ENCODE data around the gene SPATA17. TPM values are rescaled to one million over a fixed set of nuclear protein-coding genes. Genes with fewer than 3 reads are reported as not detected.

Gene SPATA17
- total RNA-seq, 4 donors from 2014 or later = 2.6 TPM; not detected in 3

- Histone ChIP-seq H3K4me1 (peaks cover 0 to 36% (median 4%) of the 10 kb centered on the region in 4 donors), H3K27ac (no peak overlapping the region), H3K4me3 (no peak overlapping the region), H3K36me3 (no peaks in the 10 kb centered on the region), H3K27me3 (no peaks in the 10 kb centered on the region), H3K9me3 (no peaks in the 10 kb centered on the region)
- TF ChIP-seq CTCF (IDR thresholded peaks at IDR 0.05) (no peak), POLR2A (IDR thresholded peaks at IDR 0.05) (no peak)
- DNase-seq = no peak
These were observed 4.8 kb upstream of the SPATA17 start for GRCh38 chr1:217626321-217626720.

GRCh38 chr1:217627431-217627830 is 3.7 kb upstream of the SPATA17 start:
- no peaks in the 10 kb centered on the region for H3K27me3 ChIP-seq

GRCh38 chr1:217642455-217642854 is 11.3 kb downstream of the SPATA17 start:
- TF ChIP-seq POLR2A (IDR thresholded peaks at IDR 0.05) = no peak
- no peak for TF ChIP-seq CTCF (IDR thresholded peaks at IDR 0.05)

More at GRCh38 chr1:217627431-217627830, 3.7 kb upstream of the SPATA17 start:
- Histone ChIP-seq H3K9me3 (no peaks in the 10 kb centered on the region), H3K36me3 (no peaks in the 10 kb centered on the region), H3K4me3 (no peak overlapping the region), H3K27ac (no peak overlapping the region), H3K4me1 (peaks cover 0 to 42% (median 4%) of the 10 kb centered on the region in 4 donors)
- TF ChIP-seq CTCF (IDR thresholded peaks at IDR 0.05) = no peak
- no peak for TF ChIP-seq POLR2A (IDR thresholded peaks at IDR 0.05)
- no peak for DNase-seq

GRCh38 chr1:217647791-217648190 is 16.6 kb downstream of the SPATA17 start:
- H3K27me3 ChIP-seq = no peaks in the 10 kb centered on the region
- H3K4me3 ChIP-seq = no peak overlapping the region
- DNase-seq = no peak
- TF ChIP-seq POLR2A (IDR thresholded peaks at IDR 0.05) (no peak), CTCF (IDR thresholded peaks at IDR 0.05) (no peak)
- no peaks in the 10 kb centered on the region for H3K4me1 ChIP-seq
- no peaks in the 10 kb centered on the region for H3K36me3 ChIP-seq
- no peak overlapping the region for H3K27ac ChIP-seq
- H3K9me3 ChIP-seq = no peaks in the 10 kb centered on the region

More at GRCh38 chr1:217642455-217642854, 11.3 kb downstream of the SPATA17 start:
- DNase-seq = no peak
- no peak overlapping the region for H3K4me3 ChIP-seq
- no peaks in the 10 kb centered on the region for H3K9me3 ChIP-seq
- no peak overlapping the region for H3K27ac ChIP-seq
- H3K27me3 ChIP-seq = no peaks in the 10 kb centered on the region
- no peaks in the 10 kb centered on the region for H3K36me3 ChIP-seq
- H3K4me1 ChIP-seq = no peaks in the 10 kb centered on the region

- no peaks in the 10 kb centered on the region for H3K27me3 ChIP-seq
- no peak overlapping the region for H3K4me3 ChIP-seq
- no peaks in the 10 kb centered on the region for H3K36me3 ChIP-seq
- H3K4me1 ChIP-seq = no peaks in the 10 kb centered on the region
- TF ChIP-seq POLR2A (IDR thresholded peaks at IDR 0.05) = no peak
- no peak for TF ChIP-seq CTCF (IDR thresholded peaks at IDR 0.05)
- no peak for DNase-seq
- H3K9me3 ChIP-seq = no peaks in the 10 kb centered on the region
- no peak overlapping the region for H3K27ac ChIP-seq
These were observed 19.5 kb downstream of the SPATA17 start for GRCh38 chr1:217650674-217651073.
